A549 (cell line): ENCODE results near the gene SLC6A3.
A peak's percentile ranks its signal among the peaks of the same experiment; 100 is the strongest.

Experiments
- CTCF ChIP-seq: fragments of >200 bp; sonication (Bioruptor Twin); formaldehyde crosslinking; IDR thresholded peaks from 3 replicates; pipeline ENCODE4 v1.5.1; 2016
- ESRRA ChIP-seq: fragments of 150-350 bp; IDR thresholded peaks from 2 replicates; pipeline ENCODE4 v1.6.1; 2014; ENCODE audit warnings: mild to moderate bottlenecking, low read length, borderline replicate concordance
- MAFK ChIP-seq: fragments of 450-650 bp; IDR thresholded peaks from 2 replicates; pipeline ENCODE4 v1.6.1; 2014; ENCODE audit not compliant: partially characterized antibody
- POLR2A ChIP-seq: IDR thresholded peaks from 2 replicates; pipeline ENCODE4 v1.6.1; 2012; ENCODE audit warnings: mild to moderate bottlenecking, low read length
- RAD21 ChIP-seq, 2 experiments: fragments of >200 bp in 1 of 2; sonication (Bioruptor Twin) in 1 of 2; formaldehyde crosslinking in 1 of 2; IDR thresholded peaks in 1 of 2; conservative IDR thresholded peaks in 1 of 2; 2 replicates in 1 of 2; 3 replicates in 1 of 2; pipeline ENCODE4 v1.6.1; 2012 to 2018; ENCODE audit warnings: inconsistent platforms in 1 of 2

DNA sequence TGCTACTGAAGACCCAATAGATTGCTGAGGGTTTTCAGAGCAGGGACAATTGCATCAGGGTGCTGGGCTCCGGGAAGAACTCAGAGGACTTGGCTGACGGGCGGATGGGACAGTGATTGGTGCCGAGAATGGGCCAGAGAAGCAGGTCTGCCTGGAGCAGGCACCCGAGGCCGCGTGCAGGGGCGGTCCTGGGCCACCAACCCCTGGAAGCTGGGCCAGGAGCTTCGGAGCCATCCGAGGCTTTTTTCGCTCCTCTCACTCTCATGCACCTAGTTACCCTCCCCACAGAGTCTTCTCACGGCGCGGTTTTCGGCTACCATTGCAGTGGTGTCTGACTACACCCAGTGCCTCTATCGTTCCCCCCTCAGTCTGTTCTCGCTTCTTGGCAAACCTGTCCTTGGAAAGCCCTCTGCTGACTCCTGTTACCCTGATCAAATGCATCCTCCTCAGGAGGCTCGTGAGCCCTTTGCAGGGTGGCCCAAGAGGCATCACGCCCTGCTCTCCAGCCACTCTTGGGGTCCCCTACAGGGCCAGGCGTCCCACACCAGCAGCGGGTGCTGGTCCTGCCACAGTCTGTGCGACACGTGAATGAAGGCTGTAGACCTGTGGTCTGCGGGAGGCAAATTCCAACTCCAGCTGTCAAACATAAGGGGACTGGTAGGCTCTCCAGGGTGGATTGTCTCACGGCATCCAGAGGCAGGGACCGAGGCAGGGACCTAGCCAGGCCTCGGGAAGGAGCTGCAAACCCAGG, 99.2 kb downstream of the SLC6A3 start:
- 0 out of 2 replicates have a peak, but pooled peaks have one; percentile 3 for TF ChIP-seq POLR2A
- no peak for TF ChIP-seq CTCF
- no peak for TF ChIP-seq RAD21 (conservative IDR thresholded peaks at IDR 0.05 in 1 of 2, IDR thresholded peaks at IDR 0.05 in 1 of 2)
- no peak for TF ChIP-seq MAFK
- TF ChIP-seq ESRRA, result no peak
